Fibroblast of gingiva (primary cell): ENCODE results near the gene STEAP1.
"Not testable (repeated sequence)": the region's sequence is repeated elsewhere in the genome, so short reads cannot be mapped to it uniquely, and the experiment has no call there.

Experiments
- DNase-seq: peaks from one replicate; pipeline ENCODE4 v3.0.0-alpha.2; 2011; ENCODE audit warnings: low read depth

The STEAP1 gene

DNA sequence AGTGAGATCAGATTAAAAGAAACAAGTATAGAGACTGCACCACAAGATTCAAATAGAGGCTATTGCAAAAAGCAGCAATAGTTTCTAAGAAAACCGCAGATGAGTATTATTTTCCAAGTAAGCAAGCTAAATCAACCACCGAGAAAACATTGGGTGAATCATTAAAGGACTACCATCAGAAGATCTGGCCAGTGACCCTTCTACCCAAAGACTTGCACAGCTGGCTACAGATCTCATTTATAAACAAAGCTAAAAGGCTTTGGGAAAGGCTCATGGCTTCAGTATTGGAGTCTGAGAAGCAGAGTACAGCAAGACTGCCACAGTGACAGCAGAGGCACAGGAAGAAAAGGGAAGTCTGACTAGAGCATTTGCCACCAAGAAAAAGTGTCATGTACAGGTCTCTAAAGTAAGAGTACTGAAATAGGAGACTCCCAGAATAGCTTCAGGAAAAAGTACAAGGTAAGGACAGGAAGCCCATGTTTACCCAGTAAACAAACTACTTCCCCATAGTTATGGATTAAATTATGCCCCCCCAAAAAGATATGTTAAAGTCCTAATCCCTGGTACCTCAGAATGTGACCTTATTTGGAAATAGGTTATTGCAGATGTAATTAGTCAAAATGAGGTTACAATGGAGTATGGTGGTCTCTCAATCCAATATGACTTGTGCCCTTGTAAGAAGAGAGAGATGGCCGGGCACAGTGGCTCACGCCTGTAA, 19.0 kb downstream of the STEAP1 start:
- DNase-seq: peak; percentile 93

DNA sequence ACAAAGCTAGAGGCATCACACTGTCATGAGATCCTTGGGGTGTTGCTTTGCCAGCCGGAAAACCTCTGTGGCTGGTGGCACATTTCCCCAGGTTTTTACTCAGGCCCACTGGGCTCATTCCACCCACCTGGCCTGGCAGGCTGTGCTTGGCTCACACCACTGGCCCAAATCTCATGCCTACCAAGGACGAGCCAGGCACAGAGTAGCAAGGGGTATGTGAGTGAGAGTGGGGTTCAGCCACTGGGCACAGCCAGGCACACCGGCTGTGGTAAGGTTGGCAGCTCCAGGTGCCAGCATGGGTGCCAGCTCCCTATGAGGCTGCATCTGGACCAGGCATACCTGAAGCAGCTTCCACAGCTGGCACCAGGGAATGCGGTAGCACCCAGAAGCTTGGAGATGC, 21.4 kb downstream of the STEAP1 start:
- peak; percentile 34 for DNase-seq

DNA sequence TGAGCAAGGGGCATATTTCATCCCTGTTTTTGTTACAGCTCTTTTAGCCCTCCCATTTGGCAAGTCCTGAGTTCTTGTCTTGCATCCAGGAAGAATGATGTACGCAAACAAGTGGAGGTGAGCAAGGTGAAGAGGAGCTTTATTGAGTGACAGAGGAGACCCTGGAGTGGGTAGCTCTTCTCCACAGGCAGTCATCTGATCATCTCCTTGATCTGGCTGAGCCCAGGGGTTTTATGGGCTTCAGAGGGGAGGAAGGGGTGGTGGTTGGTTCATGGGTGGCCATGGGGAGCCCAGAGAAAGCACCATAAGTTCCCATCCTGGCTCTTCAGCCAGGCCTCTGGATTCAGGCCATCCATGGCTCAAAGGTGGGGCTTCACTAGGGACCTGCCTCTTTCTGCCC, 21.9 kb downstream of the STEAP1 start:
- no peak for DNase-seq

DNA sequence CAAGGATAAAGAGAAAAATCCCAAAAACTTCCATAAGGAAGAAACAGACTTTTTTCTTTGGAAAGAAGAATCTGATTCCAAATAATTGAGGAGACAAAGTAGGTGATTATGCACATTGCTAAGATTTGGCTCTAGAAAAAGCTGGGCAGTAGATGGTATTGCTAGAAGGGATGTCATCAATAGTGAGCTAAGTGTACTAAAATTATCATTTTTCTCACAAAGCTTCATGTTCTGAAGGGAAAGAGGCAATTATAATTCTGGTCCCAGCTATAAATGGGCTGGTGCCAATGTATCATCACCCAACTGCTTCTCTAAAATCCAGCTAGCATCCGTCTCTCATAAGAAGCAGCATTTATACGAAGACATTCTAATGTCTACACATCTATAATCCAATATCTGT, 23.9 kb downstream of the STEAP1 start:
- no peak for DNase-seq

DNA sequence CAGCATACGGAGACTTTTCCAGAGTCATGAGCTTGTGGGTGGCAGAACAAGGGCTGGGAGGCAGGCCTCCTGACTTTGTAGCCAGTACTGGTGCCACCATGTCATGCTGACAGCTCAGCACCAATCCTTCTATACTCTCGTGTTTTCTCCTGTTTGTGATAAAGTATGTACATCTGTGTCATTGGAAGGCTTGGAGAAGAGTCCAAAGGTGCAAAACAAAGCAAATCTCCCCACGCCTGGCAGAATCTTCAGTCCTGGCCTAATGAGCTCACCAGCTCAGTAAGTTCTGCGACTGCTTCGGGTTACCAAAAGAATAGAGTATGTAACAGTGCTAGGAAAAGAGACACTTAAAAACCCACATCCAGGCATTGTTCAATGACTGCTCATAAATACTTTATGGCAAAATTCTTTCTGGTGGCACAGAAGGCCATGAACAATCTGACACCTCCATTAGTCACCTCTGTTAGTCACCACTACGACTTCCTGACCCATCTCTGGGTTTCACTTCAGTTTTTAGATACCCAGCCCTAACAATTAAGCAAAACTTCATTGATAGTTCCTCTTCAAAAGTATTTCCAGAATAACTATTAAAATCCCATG, 24.5 kb downstream of the STEAP1 start:
- peak; percentile 62 for DNase-seq

DNA sequence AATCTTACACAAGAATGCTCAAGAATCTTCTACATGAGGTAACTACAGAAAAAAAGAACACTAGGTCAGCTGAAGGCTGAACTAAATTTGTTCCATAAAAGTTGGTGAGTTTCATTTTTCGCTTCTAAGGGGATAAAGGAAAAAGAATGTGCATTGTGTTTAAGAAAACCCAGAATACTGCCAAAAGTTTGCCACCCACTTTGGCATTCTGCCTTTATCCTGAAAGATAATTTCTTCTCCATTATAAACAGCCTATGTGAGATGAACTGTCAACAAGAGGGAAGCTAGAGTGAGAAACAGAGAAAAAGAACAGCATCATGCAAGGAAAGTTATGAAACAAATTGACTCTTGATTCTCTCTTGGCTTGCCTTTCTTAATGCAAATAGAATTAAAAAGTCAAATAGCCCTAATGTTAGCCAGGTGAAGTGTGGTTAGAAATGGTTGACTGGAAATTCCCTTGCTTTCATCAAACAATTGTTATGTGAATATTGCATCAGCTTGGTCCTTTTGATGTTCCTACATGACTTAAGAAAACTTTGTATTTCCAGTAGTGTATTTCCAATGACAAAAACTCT, 25.8 kb downstream of the STEAP1 start:
- DNase-seq: peak; percentile 70

DNA sequence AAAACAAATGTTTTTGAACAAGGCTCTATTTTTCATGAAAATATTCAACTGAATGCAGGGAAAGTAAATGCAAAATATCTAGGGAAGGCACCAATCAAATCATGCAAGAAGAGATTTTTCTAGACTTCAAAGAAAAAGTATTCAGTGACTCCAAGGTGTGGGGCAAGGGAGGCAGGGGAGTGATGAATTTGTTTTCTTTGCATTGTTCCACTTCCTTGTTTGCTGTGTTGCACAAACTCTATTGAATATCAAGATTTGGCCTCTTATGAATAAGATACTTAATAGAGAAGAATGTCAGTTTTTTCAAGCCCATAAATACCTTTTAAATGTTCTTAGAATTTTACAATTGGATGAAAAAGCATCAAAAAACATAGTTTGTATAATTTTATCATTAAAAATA, 26.4 kb downstream of the STEAP1 start:
- DNase-seq: no peak

DNA sequence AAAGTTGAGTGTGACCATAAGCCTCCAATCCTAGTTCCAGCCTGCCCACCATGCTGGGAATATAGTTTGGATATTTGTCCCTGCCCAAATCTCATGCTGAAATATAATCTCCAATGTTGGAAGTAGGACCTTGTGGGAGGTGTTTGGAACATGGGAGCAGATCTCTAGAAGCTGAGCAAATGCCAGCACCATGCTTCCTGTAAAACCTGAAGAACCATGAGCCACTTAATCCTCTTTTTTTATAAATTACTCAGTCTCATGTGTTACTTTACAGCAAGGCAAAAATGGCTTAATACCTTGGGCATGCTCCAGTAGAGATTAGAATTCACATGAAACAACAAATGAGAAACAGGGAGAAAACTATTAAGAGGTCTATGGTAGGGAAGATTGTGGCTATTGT, 27.2 kb downstream of the STEAP1 start:
- no peak for DNase-seq

DNA sequence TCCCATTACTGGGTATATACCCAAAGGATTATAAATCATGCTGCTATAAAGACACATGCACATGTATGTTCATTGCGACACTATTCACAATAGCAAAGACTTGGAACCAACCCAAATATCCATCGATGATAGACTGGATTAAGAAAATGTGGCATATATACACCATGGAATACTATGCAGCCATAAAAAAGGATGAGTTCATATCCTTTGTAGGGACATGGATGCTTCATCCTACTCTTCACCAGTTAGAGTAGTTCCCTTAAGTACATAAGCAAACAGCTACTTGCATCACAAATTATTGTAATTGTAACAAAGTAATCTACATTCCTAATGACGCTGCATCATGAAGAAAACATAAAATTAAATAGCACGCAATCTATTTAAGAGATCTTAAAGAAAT, 32.0 kb downstream of the STEAP1 start:
- not testable (repeated sequence) for DNase-seq

DNA sequence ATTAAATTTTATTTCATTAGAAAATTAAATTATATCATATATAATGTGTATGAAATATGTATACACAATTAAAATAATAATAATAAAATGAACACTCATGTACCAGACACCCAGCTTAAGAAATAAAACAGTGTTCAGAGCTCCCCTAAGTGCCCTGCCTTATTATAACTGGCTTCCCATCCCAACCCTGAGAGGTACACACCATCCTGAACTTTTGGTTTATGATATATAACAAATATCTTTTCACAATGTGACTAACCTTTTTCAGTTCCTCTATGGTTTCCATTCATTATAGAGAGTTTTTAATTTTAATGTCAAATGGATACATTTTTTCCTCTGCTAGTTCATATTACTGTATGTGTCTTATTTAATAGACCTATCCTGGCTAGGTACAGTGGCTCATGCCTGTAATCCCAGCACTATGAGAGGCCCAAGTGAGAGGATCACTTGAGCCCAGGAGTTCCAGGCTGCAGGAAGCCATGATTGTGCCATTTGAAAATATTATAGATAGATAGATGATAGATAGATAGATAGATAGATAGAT, 33.3 kb downstream of the STEAP1 start:
- DNase-seq: no peak

DNA sequence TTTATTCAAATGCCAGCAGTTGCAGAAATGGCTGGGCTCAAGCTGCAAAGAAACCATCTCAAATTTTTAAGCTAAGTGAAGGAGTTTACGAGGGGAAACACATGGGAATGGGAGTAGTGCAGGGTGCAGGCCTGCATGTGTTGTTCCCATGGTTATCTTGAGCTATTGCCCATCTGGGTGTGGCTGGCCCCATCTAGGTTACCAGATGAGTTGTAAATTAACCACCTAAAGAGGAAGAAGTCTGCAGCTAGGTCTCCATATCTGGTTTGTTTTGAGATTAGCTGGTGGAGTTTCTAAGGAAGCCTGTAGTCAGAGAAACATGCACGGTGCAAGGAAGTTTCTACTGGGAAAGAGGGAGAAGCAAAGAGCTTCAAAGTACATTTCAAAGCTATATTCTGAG, 34.0 kb downstream of the STEAP1 start:
- DNase-seq: no peak

DNA sequence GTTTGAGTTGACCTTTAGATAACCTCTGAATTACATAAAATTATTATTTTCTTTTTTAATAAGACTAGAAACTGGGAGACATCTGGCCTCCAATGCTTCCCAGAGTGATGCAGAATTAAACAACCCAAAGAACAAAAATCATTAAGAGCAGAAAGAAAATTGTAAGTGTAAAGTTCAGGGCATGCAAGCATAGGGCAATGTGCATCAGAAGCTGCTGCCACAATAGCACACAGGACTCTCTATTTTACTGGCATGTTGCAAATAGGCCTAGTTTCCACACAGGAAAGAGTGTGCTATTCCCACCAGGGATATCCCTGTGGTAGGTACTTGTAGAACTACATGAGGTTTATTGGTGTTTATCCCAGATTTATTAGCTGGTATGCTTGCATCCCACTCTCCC, 36.7 kb downstream of the STEAP1 start:
- no peak for DNase-seq

DNA sequence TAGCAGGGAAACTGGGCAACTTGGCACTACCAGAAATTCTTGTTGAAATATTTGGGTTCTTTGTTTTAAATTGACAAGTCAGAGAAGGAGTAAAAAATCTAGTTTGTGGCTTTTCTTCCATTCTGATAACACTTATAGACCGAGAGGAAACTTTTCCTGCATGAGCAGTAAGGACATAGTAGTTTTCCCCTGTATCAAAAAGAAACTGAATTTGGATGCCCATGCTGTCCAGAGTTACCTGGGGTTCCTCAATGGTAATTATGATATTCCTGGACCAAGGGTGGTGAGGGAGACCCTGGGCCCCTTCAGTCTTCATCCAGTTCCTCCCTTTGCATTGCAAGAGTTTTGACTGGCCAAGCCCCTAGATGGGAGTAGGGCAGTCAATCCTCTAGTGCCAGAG, 37.4 kb downstream of the STEAP1 start:
- no peak for DNase-seq

DNA sequence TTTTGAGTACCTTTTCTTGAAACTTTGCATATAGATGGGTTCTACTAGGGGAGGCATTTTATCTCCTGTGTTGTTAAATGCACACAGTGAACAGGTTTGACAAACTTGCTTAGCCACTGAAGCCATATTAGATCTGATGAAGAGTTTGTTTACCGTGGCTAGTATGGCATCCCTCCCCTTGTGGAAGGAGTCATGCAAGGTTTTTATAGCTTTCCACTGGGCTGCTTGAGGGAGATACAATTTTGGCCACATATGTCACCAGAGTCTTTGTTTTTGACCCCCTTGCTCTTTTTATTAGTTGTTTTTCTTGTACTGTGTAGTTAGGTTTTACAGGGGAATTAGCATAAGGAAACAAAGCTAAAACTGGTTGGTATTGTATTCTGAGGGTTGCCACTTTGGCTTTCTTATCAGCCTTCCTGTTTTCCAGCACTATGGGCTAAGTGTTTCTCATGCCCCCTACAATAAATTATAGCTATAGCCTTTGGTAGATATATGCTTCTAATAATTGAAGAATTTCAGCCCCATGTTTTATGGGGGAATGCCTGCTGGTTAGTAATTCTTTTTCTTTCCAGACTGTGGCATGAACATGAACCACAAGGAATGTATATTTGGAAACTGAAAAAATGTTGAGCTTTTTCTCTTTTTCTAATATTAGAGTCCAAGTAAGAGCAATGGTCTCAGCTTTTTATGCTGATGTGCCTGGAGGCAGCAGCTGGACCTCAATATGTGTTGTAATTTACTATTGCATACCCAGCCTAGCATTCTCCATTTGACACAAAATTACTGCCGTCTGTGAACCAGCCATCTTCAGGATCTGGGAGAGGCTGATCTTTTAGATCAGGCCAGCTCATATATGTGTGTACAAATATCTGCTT, 38.8 kb downstream of the STEAP1 start:
- DNase-seq: peak; percentile 84

DNA sequence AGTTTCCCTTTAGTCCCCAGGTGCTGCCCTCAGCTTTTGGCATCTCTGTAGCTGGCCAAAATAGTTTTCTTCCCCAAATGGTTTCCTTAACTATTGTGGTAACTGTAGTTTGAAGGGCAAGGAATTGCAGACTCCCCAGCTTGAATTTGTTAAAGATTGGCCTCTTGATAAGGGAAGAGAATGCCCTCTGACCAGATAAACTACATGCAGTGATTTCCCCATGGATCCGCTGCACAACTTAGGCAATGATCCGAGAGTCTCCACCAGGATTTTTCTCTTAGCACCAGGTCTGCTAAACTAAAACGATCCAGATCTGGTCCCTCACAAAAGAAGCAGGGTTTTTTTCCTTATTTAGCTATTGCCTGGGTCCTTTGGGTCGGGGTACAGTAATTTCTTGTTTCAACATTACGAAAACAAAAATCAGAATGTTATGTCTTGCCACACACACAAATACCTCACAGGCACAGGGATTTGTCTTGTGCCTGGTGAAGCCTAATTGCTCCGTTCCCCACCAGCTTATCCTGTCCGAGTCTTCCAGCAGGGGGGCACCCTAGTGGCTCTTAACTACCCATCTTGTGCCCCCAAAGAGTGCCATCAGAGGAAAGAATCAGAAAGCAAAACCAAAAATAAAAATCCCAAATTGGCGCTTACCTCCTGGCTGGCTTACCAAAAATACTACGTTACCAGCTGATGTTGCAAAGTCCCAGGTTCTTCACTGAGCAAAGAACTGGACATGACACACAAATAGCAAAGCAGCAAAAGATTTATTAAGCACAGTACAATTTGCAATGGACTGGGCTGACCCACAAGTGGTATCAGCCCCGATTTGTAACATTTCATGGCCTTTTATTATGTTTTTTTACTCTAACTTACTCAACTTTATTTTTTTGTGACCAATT, 40.9 kb downstream of the STEAP1 start:
- no peak for DNase-seq

DNA sequence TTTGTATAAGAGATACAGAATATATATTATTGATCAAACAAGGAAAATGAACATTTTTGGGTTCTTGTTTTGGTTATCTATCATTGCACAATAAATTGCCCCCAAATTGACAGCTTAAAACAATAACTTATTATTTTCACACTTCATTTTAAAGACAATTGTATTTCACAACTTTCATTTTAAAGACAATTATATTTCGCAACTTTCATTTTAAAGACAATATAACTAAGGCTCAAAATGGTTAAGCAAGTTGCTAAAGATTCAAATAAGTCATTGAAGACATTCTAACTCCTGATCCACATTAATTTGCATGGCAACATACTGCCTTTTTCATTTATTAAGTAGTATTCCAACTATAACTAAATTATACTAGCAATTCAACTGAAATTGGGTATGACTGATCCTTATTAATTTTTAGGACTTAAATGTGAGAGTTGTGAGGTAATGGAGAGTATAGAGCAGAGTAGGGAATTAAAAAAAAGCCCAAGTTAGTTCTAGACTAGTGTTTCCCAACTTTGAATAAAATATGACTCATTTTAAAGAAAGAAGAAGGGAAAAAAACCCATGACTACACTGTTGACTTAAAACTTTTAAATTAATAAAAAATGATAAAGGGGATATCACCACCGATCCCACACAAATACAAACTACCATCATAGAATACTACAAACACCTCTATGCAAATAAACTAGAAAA, 47.4 kb downstream of the STEAP1 start:
- no peak for DNase-seq

DNA sequence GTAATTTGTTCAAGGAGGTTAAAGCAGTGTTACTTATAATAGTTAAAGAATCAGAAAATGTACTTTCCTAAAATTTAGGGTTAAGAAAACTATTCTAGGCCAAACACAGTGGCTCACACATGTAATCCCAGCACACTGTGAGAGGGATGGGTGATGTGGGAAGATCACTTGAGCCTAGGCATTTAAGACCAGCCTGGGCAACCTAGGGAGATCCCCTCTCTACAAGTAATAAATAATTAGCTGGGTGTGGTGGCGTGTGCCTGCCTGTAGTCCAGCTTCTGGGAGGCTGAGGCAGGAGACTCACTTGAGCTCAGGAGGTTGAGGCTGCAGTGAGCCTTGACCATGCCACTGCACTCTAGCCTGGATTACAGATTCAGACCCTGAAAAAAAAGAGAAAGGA, 53.7 kb downstream of the STEAP1 start:
- DNase-seq: no peak

DNA sequence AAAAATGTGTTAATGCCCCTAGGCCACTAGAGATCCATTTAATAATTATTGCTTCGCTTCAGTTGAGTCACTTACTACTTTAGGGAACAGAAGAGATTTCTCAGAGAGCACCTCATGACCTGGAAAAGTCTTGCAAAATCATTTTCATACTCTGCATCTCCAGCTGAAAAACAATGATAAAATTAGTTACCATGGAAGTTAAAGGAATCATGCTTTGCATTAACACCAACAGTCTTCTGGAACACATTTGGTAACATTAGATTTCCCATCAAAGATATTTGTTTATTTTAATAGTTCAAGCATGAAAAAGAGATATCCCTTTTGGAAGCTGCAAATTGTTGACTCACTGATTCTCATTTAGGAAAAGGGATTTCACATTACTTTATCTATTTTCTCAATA, 55.5 kb downstream of the STEAP1 start:
- peak; percentile 93 for DNase-seq

DNA sequence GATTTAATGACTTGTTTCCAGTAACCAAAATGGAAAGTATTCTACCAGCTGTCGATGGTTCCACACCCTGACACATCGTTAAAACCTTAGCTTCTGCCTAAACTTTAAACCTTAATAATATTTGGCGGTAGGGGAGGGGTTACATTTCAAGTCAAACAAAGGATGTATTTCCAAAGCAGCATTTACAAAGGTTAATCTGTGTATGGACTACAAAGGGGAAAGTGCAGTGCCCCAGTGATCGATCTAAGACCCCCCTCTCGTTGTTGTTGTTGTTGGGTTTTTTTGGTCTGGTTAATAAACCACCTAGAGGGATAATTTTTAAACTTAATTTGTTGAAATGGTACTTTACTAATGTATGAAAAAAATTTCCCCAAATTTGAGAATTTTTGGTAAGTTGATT, 56.2 kb downstream of the STEAP1 start:
- no peak for DNase-seq

DNA sequence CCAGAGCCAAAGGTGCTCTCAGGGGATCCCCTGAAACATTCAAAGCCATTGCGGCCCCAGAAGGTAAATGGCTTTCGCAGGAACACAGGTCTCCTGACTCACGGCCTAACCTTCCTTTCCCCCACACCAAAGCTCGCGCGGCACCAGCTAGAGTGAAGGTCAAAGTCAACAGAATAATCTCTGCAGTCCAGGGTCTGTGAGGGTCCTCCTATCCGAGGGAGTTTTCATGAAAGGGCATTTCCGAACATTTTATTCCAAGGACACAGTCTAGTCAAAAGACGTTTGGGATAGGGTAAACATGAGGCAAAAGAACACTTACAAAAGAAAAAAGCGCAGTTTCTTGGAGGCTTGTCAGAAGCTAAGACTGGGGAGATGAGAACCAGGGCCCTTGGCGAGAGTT, 56.7 kb downstream of the STEAP1 start:
- no peak for DNase-seq
